K562 (cell line): ENCODE measurements around the gene LAMB3.

Source experiments
- E2F5 ChIP-seq: sonication (generic); formaldehyde crosslinking; IDR thresholded peaks from 2 replicates; pipeline ENCODE4 v1.8.0; 2022; ENCODE audit warnings: mild to moderate bottlenecking, missing genetic modification reagents
- EP300 ChIP-seq: IDR thresholded peaks from 2 replicates; pipeline ENCODE4 v1.6.1; 2012; ENCODE audit warnings: low read length, improper control_type of control experiment
- IRF2 ChIP-seq: sonication (generic); formaldehyde crosslinking; IDR thresholded peaks from 2 replicates; pipeline ENCODE4 v1.8.1; 2022; ENCODE audit warnings: mild to moderate bottlenecking, missing genetic modification reagents
- POLR2AphosphoS5 ChIP-seq: IDR thresholded peaks from 2 replicates; pipeline ENCODE4 v1.6.1; 2011; ENCODE audit warnings: mild to moderate bottlenecking, low read depth, low read length, moderate library complexity; ENCODE audit not compliant: control insufficient read depth, insufficient read depth
- ZNF143 ChIP-seq: sonication (generic); formaldehyde crosslinking; IDR thresholded peaks from 2 replicates; pipeline ENCODE4 v1.9.0; 2022; ENCODE audit warnings: mild to moderate bottlenecking, missing genetic modification reagents

GRCh38 chr1:209646558-209646957 lies 5.7 kb downstream of the LAMB3 start:
- TF ChIP-seq POLR2AphosphoS5 (no peak), IRF2 (no peak), EP300 (no peak), E2F5 (CRISPR knock-in tag) (no peak), ZNF143 (CRISPR knock-in tag) (no peak)
